WTC11 (cell line): ENCODE data around the gene CYP3A5. TPM values are rescaled to one million over a fixed set of nuclear protein-coding genes. Genes with fewer than 3 reads are reported as not detected.
A peak's percentile ranks its signal among the peaks of the same experiment; 100 is the strongest.

Source experiments
- ATAC-seq: fragments of 200-7000 bp; cut with Tn5 transposase; 2 replicates; pipeline ENCODE4 v1.10.0; 2021; ENCODE audit warnings: mild to moderate bottlenecking, moderate library complexity
- CTCF ChIA-PET: fragments of 300-600 bp; sonication (Branson Sonifier 250); formaldehyde crosslinking; loops from one replicate; lab custom pipeline; 2021; ENCODE audit warnings: antibody characterized with exemption; lab: Charles Lee
- POLR2A ChIA-PET: fragments of 350-600 bp; sonication (Branson Sonifier 250); formaldehyde crosslinking; loops from one replicate; lab custom pipeline; 2021; ENCODE audit warnings: antibody characterized with exemption; lab: Charles Lee
- DNase-seq: peaks from one replicate; pipeline ENCODE4 v3.0.0; 2021; ENCODE audit warnings: low spot score
- H3K27ac Mint-ChIP-seq: 2 replicates; pipeline ENCODE4 v1.8.0; 2021; ENCODE audit warnings: mixed read lengths
- H3K27me3 Mint-ChIP-seq: 2 replicates; pipeline ENCODE4 v1.8.0; 2021; ENCODE audit warnings: low read depth, mild to moderate bottlenecking, moderate library complexity, mixed read lengths
- H3K36me3 Mint-ChIP-seq: 2 replicates; pipeline ENCODE4 v1.8.0; 2021; ENCODE audit warnings: mixed read lengths
- H3K4me1 Mint-ChIP-seq: 2 replicates; pipeline ENCODE4 v1.8.0; 2022; ENCODE audit warnings: mixed read lengths
- H3K4me3 Mint-ChIP-seq: 2 replicates; pipeline ENCODE4 v1.8.0; 2021; ENCODE audit warnings: mild to moderate bottlenecking, moderate library complexity, mixed read lengths
- H3K9me3 Mint-ChIP-seq: 2 replicates; pipeline ENCODE4 v1.8.0; 2021; ENCODE audit warnings: mixed read lengths
- AR ChIP-seq: fragments of 250-450 bp; sonication (Bioruptor Pico); IDR thresholded peaks from 2 replicates; pipeline ENCODE4 v1.9.0; 2021; ENCODE audit warnings: mild to moderate bottlenecking
- ATF3 ChIP-seq: sonication (generic); formaldehyde crosslinking; conservative IDR thresholded peaks from 2 replicates; pipeline ENCODE4 v1.8.1; 2022; ENCODE audit warnings: mild to moderate bottlenecking, missing genetic modification reagents
- FOXK1 ChIP-seq: sonication (generic); formaldehyde crosslinking; IDR thresholded peaks from 2 replicates; pipeline ENCODE4 v1.8.0; 2022; ENCODE audit warnings: mild to moderate bottlenecking, moderate library complexity, missing genetic modification reagents
- FOXP4 ChIP-seq: sonication (generic); formaldehyde crosslinking; IDR thresholded peaks from 2 replicates; pipeline ENCODE4 v1.8.0; 2022; ENCODE audit warnings: mild to moderate bottlenecking, missing genetic modification reagents
- GABPB1 ChIP-seq: sonication (generic); formaldehyde crosslinking; IDR thresholded peaks from 2 replicates; pipeline ENCODE4 v1.8.1; 2023; ENCODE audit warnings: mild to moderate bottlenecking, missing genetic modification reagents
- HMGXB4 ChIP-seq: sonication (generic); formaldehyde crosslinking; IDR thresholded peaks from 2 replicates; pipeline ENCODE4 v1.8.1; 2023; ENCODE audit warnings: mild to moderate bottlenecking, moderate library complexity, missing genetic modification reagents
- JUN ChIP-seq: sonication (generic); formaldehyde crosslinking; IDR thresholded peaks from 2 replicates; pipeline ENCODE4 v1.8.0; 2023; ENCODE audit warnings: mild to moderate bottlenecking, missing genetic modification reagents
- MAX ChIP-seq: sonication (generic); formaldehyde crosslinking; IDR thresholded peaks from 2 replicates; pipeline ENCODE4 v1.8.0; 2022; ENCODE audit warnings: mild to moderate bottlenecking, missing genetic modification reagents
- NFATC4 ChIP-seq: fragments of 250-450 bp; sonication (Bioruptor Pico); IDR thresholded peaks from 2 replicates; pipeline ENCODE4 v1.9.0; 2021; ENCODE audit warnings: mild to moderate bottlenecking
- TCF7 ChIP-seq: sonication (generic); formaldehyde crosslinking; IDR thresholded peaks from 2 replicates; pipeline ENCODE4 v1.8.0; 2022; ENCODE audit warnings: mild to moderate bottlenecking, low read depth, missing genetic modification reagents, moderate library complexity
- USF1 ChIP-seq: sonication (generic); formaldehyde crosslinking; IDR thresholded peaks from 2 replicates; pipeline ENCODE4 v1.8.0; 2022; ENCODE audit warnings: mild to moderate bottlenecking, missing genetic modification reagents
- ZNF121 ChIP-seq: sonication (generic); formaldehyde crosslinking; IDR thresholded peaks from 2 replicates; pipeline ENCODE4 v1.8.0; 2023; ENCODE audit warnings: missing genetic modification reagents
- ZNF219 ChIP-seq: sonication (generic); formaldehyde crosslinking; IDR thresholded peaks from 2 replicates; pipeline ENCODE4 v1.8.0; 2023; ENCODE audit warnings: missing genetic modification reagents, mild to moderate bottlenecking, borderline replicate concordance
- ZNF423 ChIP-seq: fragments of 250-450 bp; sonication (Bioruptor Pico); IDR thresholded peaks from 2 replicates; pipeline ENCODE4 v2.1.2; 2022; ENCODE audit warnings: mild to moderate bottlenecking, moderate library complexity
- ZSCAN18 ChIP-seq: fragments of 250-450 bp; sonication (Bioruptor Pico); IDR thresholded peaks from 2 replicates; pipeline ENCODE4 v2.1.2; 2022; ENCODE audit warnings: mild to moderate bottlenecking, moderate library complexity
- total RNA-seq: library from RNA; stranded (reverse); gene quantifications from 3 replicates; pipeline ENCODE4 v1.2.3, GENCODE V29; 2021

The CYP3A5 gene
- total RNA-seq, 1 experiment from 2014 or later: 0.39 TPM

GRCh38 chr7:99694201-99694911, 14.6 kb upstream of the CYP3A5 start:
- DNase-seq (no peak), ATAC-seq (no peak)
- H3K27ac Mint-ChIP-seq: peak overlapping the region; percentile 82
- ChIA-PET POLR2A (no interaction called here), CTCF (interaction anchor here (0.6 kb wide), 1 partner anchor 1941 kb away, joined by 3 read pairs; no protein-coding TSS in a partner anchor)
- H3K36me3 Mint-ChIP-seq: no peaks in the 10 kb centered on the region
- H3K9me3 Mint-ChIP-seq: peaks cover 15% of the 10 kb centered on the region
- peaks cover 6% of the 10 kb centered on the region; the same call in 1 of the 2 replicates for H3K27me3 Mint-ChIP-seq
- no peak overlapping the region for H3K4me3 Mint-ChIP-seq
- peaks cover 25% of the 10 kb centered on the region for H3K4me1 Mint-ChIP-seq
- no peak for TF ChIP-seq ZNF423 (CRISPR knock-in tag)

- ATAC-seq (peak; percentile 96), DNase-seq (peak; percentile 62)
- TF ChIP-seq MAX (CRISPR knock-in tag): peak; percentile 43; the same call in 1 of the 2 replicates
- TF ChIP-seq AR: no peak
- TF ChIP-seq GABPB1: peak; percentile 54; the same call in 1 of the 2 replicates
- TF ChIP-seq ATF3 (CRISPR knock-in tag): no peak
- 0 out of 2 replicates have a peak, but pooled peaks have one; percentile 25 for TF ChIP-seq FOXK1 (CRISPR knock-in tag)
- TF ChIP-seq FOXP4 (CRISPR knock-in tag): 0 out of 2 replicates have a peak, but pooled peaks have one; percentile 41
- TF ChIP-seq NFATC4: no peak
- ChIA-PET POLR2A (no interaction called here), CTCF (interaction anchor here (0.6 to 1.0 kb wide), 4 partner anchors 62 to 1941 kb away, joined by 3 to 4 read pairs (median 3); partner anchors contain the start of gene FAM200A)
- Mint-ChIP-seq H3K9me3 (peaks cover 22% of the 10 kb centered on the region), H3K27me3 (peaks cover 12% of the 10 kb centered on the region; the same call in 1 of the 2 replicates), H3K4me1 (peaks cover 19% of the 10 kb centered on the region), H3K4me3 (no peak overlapping the region), H3K27ac (peak overlapping the region; percentile 82), H3K36me3 (no peaks in the 10 kb centered on the region)
Observed at GRCh38 chr7:99693427-99694200, 13.8 kb upstream of the CYP3A5 start.

- Mint-ChIP-seq H3K4me3 (no peak overlapping the region), H3K27me3 (peaks cover 17% of the 10 kb centered on the region; the same call in 1 of the 2 replicates), H3K9me3 (peaks cover 28% of the 10 kb centered on the region), H3K36me3 (no peaks in the 10 kb centered on the region), H3K4me1 (peaks cover 19% of the 10 kb centered on the region), H3K27ac (peak overlapping the region; percentile 36; the same call in 1 of the 2 replicates)
- no peak for ATAC-seq
- no peak for DNase-seq
- ChIA-PET CTCF (interaction anchor here (0.7 to 1.0 kb wide), 4 partner anchors 61 to 168 kb away, joined by 3 to 4 read pairs (median 3); partner anchors contain the start of gene FAM200A), POLR2A (interaction anchor here (0.5 kb wide), 1 partner anchor 433 kb away, joined by 3 read pairs; no protein-coding TSS in a partner anchor)
- TF ChIP-seq ZSCAN18 (no peak), ZNF121 (CRISPR knock-in tag) (no peak), JUN (no peak), USF1 (no peak), FOXP4 (CRISPR knock-in tag) (no peak), ZNF219 (no peak), TCF7 (CRISPR knock-in tag) (no peak), HMGXB4 (CRISPR knock-in tag) (no peak)
Observed at GRCh38 chr7:99693100-99693426, 13.3 kb upstream of the CYP3A5 start.
